Stimulated activated CD8-positive, alpha-beta memory T cell treated with anti-CD3 and anti-CD28 coated beads, Interleukin-4, amount 100 ng/mL, for 4 hours (primary cell): ENCODE measurements around the gene TASL.
"Not testable (repeated sequence)": the region's sequence is repeated elsewhere in the genome, so short reads cannot be mapped to it uniquely, and the experiment has no call there.

ENCODE experiments used
- DNase-seq, 2 donors: peaks; one replicate each; pipeline ENCODE4 v3.0.0-alpha.2; 2020; ENCODE audit warnings: low read depth in 2 of 2, low spot score in 1 of 2

The TASL gene

DNA sequence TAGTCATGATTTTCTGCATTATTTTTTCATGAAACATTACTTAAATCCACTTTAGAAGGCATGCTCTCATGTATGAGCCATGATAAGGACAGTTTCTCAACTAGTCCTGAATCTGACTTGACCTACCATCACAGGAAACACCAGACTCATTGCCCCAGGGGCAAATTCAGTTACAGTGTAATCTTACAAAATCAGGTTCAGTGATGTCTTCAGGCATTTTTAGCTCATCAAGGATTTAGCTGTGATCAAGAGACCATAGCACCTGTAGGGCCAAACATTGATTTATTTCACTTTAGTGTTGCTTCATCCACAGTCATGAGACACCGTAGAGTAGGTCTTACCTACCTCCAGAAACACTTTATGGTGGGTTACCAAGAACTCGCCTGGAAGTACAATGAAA, 3.1 kb upstream of the TASL start:
- no peak for DNase-seq

GRCh38 chrX:30576881-30577280, 685 bp downstream of the TASL start:
- DNase-seq: no peak

DNA sequence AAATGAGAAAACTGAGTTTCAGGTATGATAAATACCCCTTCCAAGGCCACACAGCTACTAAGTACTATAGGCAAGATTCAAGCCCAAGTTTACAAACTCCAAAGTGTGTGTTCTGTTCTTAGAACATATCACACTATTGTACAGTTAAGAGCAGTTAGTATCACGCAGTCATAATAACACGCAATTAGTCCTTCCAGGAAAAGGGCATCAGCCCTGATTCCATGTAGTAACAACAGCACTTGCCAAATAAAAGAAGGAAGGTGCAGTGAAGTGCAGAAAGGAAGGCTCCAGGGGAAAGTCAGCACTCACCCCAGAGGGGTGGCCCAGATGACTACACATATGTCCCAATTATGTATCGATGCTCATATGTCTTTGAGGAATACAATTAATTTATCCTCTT, 4.4 kb downstream of the TASL start:
- no peak for DNase-seq

DNA sequence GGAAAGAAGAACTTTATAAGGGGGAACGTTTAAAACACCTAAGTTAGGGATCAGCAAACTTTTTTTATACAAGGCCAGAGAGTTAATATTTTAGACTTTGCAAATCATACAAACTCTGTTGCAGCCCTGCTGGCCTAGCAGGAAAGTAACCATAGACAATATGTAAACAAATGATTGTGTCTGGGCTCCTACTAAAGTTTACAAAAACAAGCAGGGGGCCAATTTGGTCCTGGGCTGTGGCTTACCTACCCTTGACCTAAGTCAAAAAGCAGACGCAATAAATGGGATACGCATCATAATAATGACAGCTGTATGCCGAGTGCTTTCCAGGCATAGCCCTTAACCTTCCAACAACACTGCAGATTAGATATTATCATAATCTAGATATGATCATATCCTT, 4.9 kb downstream of the TASL start:
- DNase-seq: no peak

DNA sequence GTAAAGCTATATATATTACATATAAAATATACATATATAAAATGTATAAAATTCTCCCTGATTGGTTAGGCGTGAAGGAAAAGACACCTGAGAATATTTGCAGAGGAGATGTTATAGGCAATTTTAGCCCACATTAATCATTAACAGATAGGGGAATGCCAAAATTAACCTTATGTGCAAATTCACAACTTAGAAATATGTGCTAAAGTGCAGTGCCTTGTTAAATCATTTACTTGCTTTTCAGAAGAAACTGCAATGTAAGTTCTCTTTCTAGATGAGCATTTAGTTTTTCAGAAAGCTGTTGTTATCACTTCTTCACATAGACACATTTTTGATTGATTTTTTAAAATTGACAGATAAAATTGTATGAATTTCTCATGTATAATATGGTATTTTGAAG, 5.6 kb downstream of the TASL start:
- DNase-seq: no peak

DNA sequence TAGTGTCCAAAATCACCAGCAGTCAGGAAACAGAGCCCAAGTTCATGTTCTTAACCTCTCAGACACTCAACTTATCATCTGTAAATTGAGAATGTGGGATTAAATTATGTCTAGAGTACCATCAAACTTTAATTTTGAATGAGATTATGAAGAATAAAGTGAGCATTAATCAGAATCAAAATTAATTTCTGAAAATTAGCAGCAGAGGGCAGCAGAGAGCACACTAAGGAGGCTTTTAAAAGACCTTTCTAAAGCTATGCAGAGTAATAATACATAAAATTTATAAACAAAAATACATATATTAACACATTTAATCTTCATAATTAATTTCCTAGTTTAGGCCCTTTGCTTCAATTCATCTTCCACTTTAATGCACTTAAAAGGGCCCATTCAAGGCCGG, 7.1 kb downstream of the TASL start:
- no peak for DNase-seq

DNA sequence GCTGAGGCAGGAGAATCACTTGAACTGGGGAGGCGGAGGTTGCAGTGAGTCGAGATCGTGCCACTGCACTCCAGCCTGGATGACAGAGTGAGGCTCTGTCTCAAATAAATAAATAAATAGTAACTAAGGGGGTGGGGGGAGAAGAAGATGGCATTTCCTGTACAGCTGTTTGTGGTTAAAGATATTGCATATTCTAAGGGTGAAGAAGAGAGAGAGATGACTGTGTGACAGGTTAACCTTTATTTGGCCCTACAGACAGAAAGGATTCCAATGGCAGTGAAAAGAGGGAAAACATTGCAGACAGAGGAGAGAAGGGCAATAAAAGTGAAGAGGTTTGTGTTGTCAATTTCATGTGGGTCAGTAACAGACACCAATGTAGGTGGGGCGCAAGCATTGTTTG, 9.4 kb downstream of the TASL start:
- no peak for DNase-seq

DNA sequence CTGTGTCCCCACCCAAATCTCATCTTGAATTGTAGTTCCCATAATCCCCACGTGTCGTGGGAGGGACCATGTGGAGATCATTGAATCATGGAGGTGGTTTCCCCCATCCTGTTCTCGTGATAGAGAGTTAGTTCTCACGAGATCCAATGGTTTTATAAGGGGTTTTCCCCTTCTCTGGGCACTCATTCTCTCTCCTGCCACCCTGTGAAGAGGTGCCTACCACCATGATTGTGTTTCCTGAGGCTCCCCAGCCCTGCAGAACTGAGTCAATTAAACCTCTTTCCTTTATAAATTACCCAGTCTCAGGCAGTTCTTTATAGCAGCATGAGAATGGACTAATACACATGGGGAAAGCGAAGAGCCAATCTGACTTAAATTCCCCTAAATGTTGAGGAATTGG, 14.5 kb downstream of the TASL start:
- DNase-seq: not testable (repeated sequence)

DNA sequence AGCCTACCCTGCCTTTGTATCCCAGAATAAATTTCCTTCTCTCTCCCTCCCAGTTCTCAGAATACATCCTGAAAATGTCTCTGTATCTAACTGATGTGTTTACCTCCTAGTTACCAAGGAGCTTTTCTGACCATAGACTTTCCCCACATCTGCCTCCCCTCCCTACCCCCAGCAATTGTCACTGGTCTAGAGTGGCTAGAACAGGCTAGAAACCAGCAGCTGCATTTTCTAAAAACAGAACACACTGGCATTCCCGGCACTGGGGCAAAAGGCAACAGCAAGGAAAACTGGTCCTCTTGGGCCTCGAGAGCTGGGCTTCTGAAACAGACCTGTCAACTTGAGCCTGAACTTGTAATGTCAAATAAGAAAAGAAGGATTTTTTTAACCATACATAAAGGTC, 16.4 kb downstream of the TASL start:
- no peak for DNase-seq

DNA sequence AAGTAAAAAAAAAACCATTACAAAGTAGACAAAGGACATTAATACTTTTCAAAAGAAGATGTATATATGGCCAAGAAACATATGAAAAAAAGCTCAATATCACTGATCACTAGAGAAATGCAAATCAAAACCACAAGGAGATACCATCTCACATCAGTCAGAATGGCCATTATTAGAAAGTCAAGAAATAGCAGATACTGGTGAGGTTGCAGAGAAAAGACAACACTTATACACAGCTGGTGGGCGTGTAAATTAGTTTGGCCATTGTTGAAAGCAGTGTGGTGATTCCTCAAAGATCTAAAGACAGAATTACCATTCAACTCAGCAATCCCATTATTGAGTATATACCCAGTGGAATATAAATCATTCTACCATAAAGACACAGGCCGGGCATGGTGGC, 39.3 kb downstream of the TASL start:
- DNase-seq: no peak

- DNase-seq: no peak
Measured at GRCh38 chrX:30533835-30534234, 43.7 kb downstream of the TASL start.

- DNase-seq: no peak
Measured at GRCh38 chrX:30533266-30533665, 44.3 kb downstream of the TASL start.

GRCh38 chrX:30530606-30531005, 47.0 kb downstream of the TASL start:
- DNase-seq: no peak

- DNase-seq: no peak
Measured at GRCh38 chrX:30525732-30526131, 51.8 kb downstream of the TASL start.

DNA sequence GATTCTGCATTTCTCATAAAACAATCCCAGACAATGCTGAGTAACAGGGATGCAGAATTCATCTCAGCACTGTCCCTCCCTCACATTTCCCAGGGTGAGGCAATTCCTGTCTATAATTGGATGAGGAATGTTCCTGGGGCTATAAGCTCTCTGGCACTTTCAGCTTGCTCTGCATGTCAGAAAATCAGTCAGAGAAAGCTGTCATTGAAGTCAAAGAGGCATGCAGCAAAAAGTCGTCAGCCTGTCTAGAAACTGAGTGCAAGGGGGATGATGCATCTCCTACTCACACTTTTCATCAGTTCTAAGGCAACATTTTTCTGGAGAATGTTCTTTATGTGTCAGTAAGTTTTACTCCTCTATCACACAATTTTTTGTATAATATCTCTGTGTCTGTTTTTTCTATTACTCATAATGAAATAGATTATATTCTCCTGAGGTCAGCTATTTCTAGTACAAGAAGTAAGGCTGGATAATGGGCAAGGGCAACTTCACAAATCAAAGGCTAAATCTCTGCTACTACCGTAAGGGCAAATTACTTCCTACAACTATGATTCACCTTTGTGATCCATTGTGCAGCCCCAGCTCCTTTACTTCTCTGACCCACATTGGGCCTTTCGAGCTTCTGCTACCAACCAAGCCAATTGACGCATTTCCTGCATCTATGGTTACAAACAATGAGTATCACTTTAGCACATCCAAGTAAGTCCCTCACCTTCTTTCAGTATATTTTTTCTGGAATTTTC, 56.0 kb downstream of the TASL start:
- no peak for DNase-seq

DNA sequence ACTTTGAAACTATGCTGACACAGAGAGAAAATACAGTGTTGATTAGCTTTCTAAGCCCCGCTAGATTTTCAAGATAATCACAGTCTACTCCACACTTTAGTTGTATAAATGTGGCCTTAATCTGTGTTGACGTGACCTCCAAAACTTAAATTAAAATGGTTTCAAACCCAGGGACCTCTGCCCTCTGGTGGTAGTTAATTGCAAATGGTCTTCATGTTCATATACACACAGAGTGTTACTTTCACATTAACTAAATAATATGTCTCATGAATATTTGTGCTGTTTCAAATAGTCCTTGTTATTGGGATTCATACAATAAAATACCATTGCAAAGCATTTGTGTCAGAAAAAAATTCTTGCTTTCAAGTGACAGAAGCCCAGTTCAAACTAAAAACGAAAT, 64.3 kb downstream of the TASL start:
- no peak for DNase-seq
